Right lobe of liver (tissue), 6 donors: ENCODE results near the gene ARSG. TPM values are rescaled to one million over a fixed set of nuclear protein-coding genes. Genes with fewer than 3 reads are reported as not detected.
A peak's percentile ranks its signal among the peaks of the same experiment; 100 is the strongest.

Experiments used
- ATAC-seq, 4 donors: fragments of 200-7000 bp; cut with Tn5 transposase; one replicate each; pipeline ENCODE4 v1.9.1; 2020; ENCODE audit warnings: mild to moderate bottlenecking in 4 of 4, moderate library complexity in 4 of 4
- DNase-seq, 3 donors: peaks; one replicate each; pipeline ENCODE4 v3.0.0-alpha.2; 2020
- H3K27ac ChIP-seq, 3 donors: fragments of 200-600 bp; one replicate each; pipeline ENCODE4 v1.8.0; 2022
- H3K27me3 ChIP-seq, 2 donors: fragments of 200-600 bp; one replicate each; pipeline ENCODE4 v1.8.0; 2022
- H3K36me3 ChIP-seq, 4 donors: fragments of 200-600 bp; sonication (generic) in 1 of 4; one replicate each; pipeline versions ENCODE4 v1.5.1 to v1.8.0; 2017 to 2022; ENCODE audit warnings: control low read depth in 1 of 4
- H3K4me1 ChIP-seq, 4 donors: fragments of 200-600 bp; sonication (generic) in 1 of 4; one replicate each; pipeline versions ENCODE4 v1.5.1 to v1.8.0; 2017 to 2022; ENCODE audit warnings: control low read depth in 1 of 4
- H3K4me3 ChIP-seq, 3 donors: fragments of 200-600 bp; one replicate each; pipeline ENCODE4 v1.8.0; 2022
- H3K9me3 ChIP-seq, 4 donors: fragments of 200-600 bp; sonication (generic) in 1 of 4; one replicate each; pipeline versions ENCODE4 v1.5.1 to v1.8.0; 2017 to 2022; ENCODE audit warnings: control low read depth in 1 of 4
- CTCF ChIP-seq, 4 donors: fragments of 200-600 bp in 3 of 4; fragments of 450-650 bp in 1 of 4; IDR thresholded peaks; one replicate each; pipeline versions ENCODE4 v1.5.1 to v1.8.0; 2016 to 2022; ENCODE audit warnings: antibody characterized with exemption in 4 of 4, mild to moderate bottlenecking in 2 of 4
- POLR2A ChIP-seq: fragments of 450-650 bp; IDR thresholded peaks from one replicate; pipeline ENCODE4 v1.6.1; 2017; ENCODE audit warnings: antibody characterized with exemption, mild to moderate bottlenecking
- WGBS: methylation state at CpG from one replicate; pipeline ENCODE4 v1.1.6; 2018; ENCODE audit warnings: low coverage, low lambda C conversion rate; ENCODE audit not compliant: insufficient coverage; ENCODE audit errors: missing lambda C conversion rate; 5-methylcytosine and 5-hydroxymethylcytosine counted together
- intact Hi-C, 2 donors: fragments of 100-400 bp; cut with DNase I; formaldehyde crosslinking; loops; one replicate each; pipeline versions ENCODE4 v1.11.2 to v1.14.1; 2022
- total RNA-seq, 6 experiments: library from RNA; depleted of rRNA in 2 of 6; stranded (reverse); fragments of >200 nt in 2 of 6; fragmentation: NEBNext Ultra II Directional in 3 of 6; extraction: Animal tissue kit (Norgen Biotek cat#: 25700) in 3 of 6; gene quantifications; one replicate each; pipeline versions ENCODE4 v1.1.0 to v1.2.4, GENCODE V29; 2016 to 2023
- donor health status: DM: no; HTN: yes; CAD: no.
- donor health status: DM: no; HTN: no; CAD: no.
- donor health status: DM: no; HTN: no; CAD: no.
- donor health status: DM: no; HTN: yes; CAD: no.
- donor health status: DM: no; HTN: yes; CAD: no.

The ARSG gene
- total RNA-seq, 6 experiments from 2014 or later = 1.2 to 3.3 (median 2.5) TPM

GRCh38 chr17:68322630-68323029 lies 31.3 kb downstream of the ARSG start:
- Histone ChIP-seq H3K36me3 (no peaks in the 10 kb centered on the region), H3K27ac (no peak overlapping the region), H3K4me1 (no peaks in the 10 kb centered on the region), H3K27me3 (no peaks in the 10 kb centered on the region), H3K9me3 (no peaks in the 10 kb centered on the region), H3K4me3 (no peak overlapping the region)
- TF ChIP-seq CTCF (IDR thresholded peaks at IDR 0.05) (no peak), POLR2A (no peak)
- no peak for DNase-seq
- WGBS = 59% methylated on average over 3 of the region's 3 CpGs
- ATAC-seq = no peak
- intact Hi-C loops = no loop called here

GRCh38 chr17:68324114-68324513 lies 32.8 kb downstream of the ARSG start:
- ATAC-seq (peak; percentile 21 to 54 (median 39)), DNase-seq (no peak)
- H3K27me3 ChIP-seq = no peaks in the 10 kb centered on the region
- H3K9me3 ChIP-seq = no peaks in the 10 kb centered on the region
- H3K4me1 ChIP-seq = no peaks in the 10 kb centered on the region
- no peak overlapping the region for H3K4me3 ChIP-seq
- 65% methylated on average over 9 of the region's 10 CpGs for WGBS
- TF ChIP-seq CTCF (IDR thresholded peaks at IDR 0.05) = no peak
- no peak for TF ChIP-seq POLR2A
- no peak overlapping the region for H3K27ac ChIP-seq
- H3K36me3 ChIP-seq = no peaks in the 10 kb centered on the region
- intact Hi-C loops = no loop called here

- Histone ChIP-seq H3K9me3 (no peaks in the 10 kb centered on the region), H3K4me3 (no peak overlapping the region), H3K27me3 (no peaks in the 10 kb centered on the region), H3K27ac (no peak overlapping the region), H3K36me3 (no peaks in the 10 kb centered on the region), H3K4me1 (no peaks in the 10 kb centered on the region)
- DNase-seq = no peak
- no peak for TF ChIP-seq CTCF (IDR thresholded peaks at IDR 0.05)
- no peak for TF ChIP-seq POLR2A
- ATAC-seq = no peak
- intact Hi-C loops = no loop called here
- WGBS = 96% methylated on average over 7 of the region's 8 CpGs
Observed at GRCh38 chr17:68324654-68325336, 33.5 kb downstream of the ARSG start.

- Histone ChIP-seq H3K36me3 (no peaks in the 10 kb centered on the region), H3K27me3 (no peaks in the 10 kb centered on the region), H3K4me3 (no peak overlapping the region), H3K9me3 (no peaks in the 10 kb centered on the region), H3K4me1 (no peaks in the 10 kb centered on the region), H3K27ac (no peak overlapping the region)
- TF ChIP-seq CTCF (IDR thresholded peaks at IDR 0.05) (no peak), POLR2A (no peak)
- ATAC-seq (no peak), DNase-seq (no peak)
- no CpG with 5 or more reads among the region's 5 CpGs for WGBS
- intact Hi-C loops = no loop called here
Observed at GRCh38 chr17:68325961-68326360, 34.7 kb downstream of the ARSG start.
